PC-9 (cell line): Measurements from ENCODE around the gene SLC38A2. TPM values are rescaled to one million over a fixed set of nuclear protein-coding genes. Genes with fewer than 3 reads are reported as not detected.

Experiments used
- BruUV-seq: library from RNA; stranded (reverse); fragments of 400-500 nt; replicated peaks from 2 replicates; lab custom pipeline; 2021; lab: Mats Ljungman, UMichigan
- CTCF ChIA-PET: fragments of 300-600 bp; sonication (Branson Sonifier 250); formaldehyde crosslinking; loops from one replicate; lab custom pipeline; 2022; ENCODE audit warnings: antibody characterized with exemption; lab: Charles Lee
- POLR2A ChIA-PET: fragments of 300-600 bp; sonication (Branson Sonifier 250); formaldehyde crosslinking; loops from one replicate; lab custom pipeline; 2022; ENCODE audit warnings: antibody characterized with exemption; ENCODE audit not compliant: unreplicated experiment; lab: Charles Lee
- DNase-seq, 2 experiments: peaks; one replicate each; pipeline versions ENCODE4 v3.0.0 to v3.0.0-alpha.2; 2015 to 2022; ENCODE audit warnings: mixed read lengths in 1 of 2
- H2AFZ ChIP-seq: fragments of 200-600 bp; sonication (generic); 2 replicates; pipeline ENCODE4 v1.8.1; 2017; ENCODE audit warnings: antibody characterized with exemption
- H3F3A ChIP-seq: fragments of 200-600 bp; sonication (generic); 2 replicates; pipeline ENCODE4 v1.8.1; 2017; ENCODE audit warnings: antibody characterized with exemption, mild to moderate bottlenecking, low read depth; ENCODE audit not compliant: insufficient read depth
- H3K27ac ChIP-seq: fragments of 200-600 bp; sonication (generic); 2 replicates; pipeline ENCODE4 v1.6.1; 2016; ENCODE audit warnings: mixed run types
- H3K27me3 ChIP-seq: fragments of 200-600 bp; sonication (generic); 2 replicates; pipeline ENCODE4 v1.6.1; 2016; ENCODE audit warnings: low read depth, mixed run types; ENCODE audit not compliant: insufficient read depth
- H3K36me3 ChIP-seq: fragments of 200-600 bp; sonication (generic); 2 replicates; pipeline ENCODE4 v1.6.1; 2016; ENCODE audit warnings: low read depth, mixed run types
- H3K4me1 ChIP-seq: fragments of 200-600 bp; sonication (generic); replicated peaks from 2 replicates; pipeline ENCODE4 v1.6.1; 2016; ENCODE audit warnings: mixed run types; ENCODE audit not compliant: insufficient read depth
- H3K4me2 ChIP-seq: fragments of 200-600 bp; sonication (generic); 2 replicates; pipeline ENCODE4 v1.6.1; 2017; ENCODE audit warnings: mixed run types
- H3K4me3 ChIP-seq: fragments of 200-600 bp; sonication (generic); 2 replicates; pipeline ENCODE4 v1.6.1; 2016; ENCODE audit warnings: mixed run types
- H3K79me2 ChIP-seq: fragments of 200-600 bp; sonication (generic); 2 replicates; pipeline ENCODE4 v1.6.1; 2017; ENCODE audit warnings: low read depth, mixed run types
- H3K9me2 ChIP-seq: fragments of 200-600 bp; sonication (generic); 2 replicates; pipeline ENCODE4 v1.8.1; 2017; ENCODE audit warnings: mild to moderate bottlenecking; ENCODE audit not compliant: insufficient read depth
- H3K9me3 ChIP-seq: fragments of 200-600 bp; sonication (generic); 2 replicates; pipeline ENCODE4 v1.8.1; 2016; ENCODE audit warnings: low read depth; ENCODE audit not compliant: insufficient read depth
- H4K20me1 ChIP-seq: fragments of 200-600 bp; sonication (generic); 2 replicates; pipeline ENCODE4 v1.8.1; 2017; ENCODE audit not compliant: insufficient read depth
- EZH2 ChIP-seq: fragments of 200-600 bp; sonication (generic); IDR thresholded peaks from 2 replicates; pipeline ENCODE4 v1.8.0; 2017; ENCODE audit warnings: antibody characterized with exemption, low read depth
- intact Hi-C: fragments of 100-400 bp; cut with micrococcal nuclease; formaldehyde crosslinking; loops from one replicate; pipeline ENCODE4 v1.10.0; 2022; ENCODE audit not compliant: unreplicated experiment
- total RNA-seq: library from RNA; stranded (reverse); gene quantifications from 2 replicates; pipeline ENCODE4 v1.2.3, GENCODE V29; 2021
- TF ChIP-seq, protein P1 (sequence below): fragments of 200-600 bp; sonication (generic); conservative IDR thresholded peaks from 2 replicates; pipeline ENCODE4 v1.6.1; 2017; ENCODE audit warnings: mixed run types, antibody characterized with exemption, mild to moderate bottlenecking, moderate library complexity

The SLC38A2 gene
- total RNA-seq, 1 experiment from 2014 or later = 322 TPM

DNA sequence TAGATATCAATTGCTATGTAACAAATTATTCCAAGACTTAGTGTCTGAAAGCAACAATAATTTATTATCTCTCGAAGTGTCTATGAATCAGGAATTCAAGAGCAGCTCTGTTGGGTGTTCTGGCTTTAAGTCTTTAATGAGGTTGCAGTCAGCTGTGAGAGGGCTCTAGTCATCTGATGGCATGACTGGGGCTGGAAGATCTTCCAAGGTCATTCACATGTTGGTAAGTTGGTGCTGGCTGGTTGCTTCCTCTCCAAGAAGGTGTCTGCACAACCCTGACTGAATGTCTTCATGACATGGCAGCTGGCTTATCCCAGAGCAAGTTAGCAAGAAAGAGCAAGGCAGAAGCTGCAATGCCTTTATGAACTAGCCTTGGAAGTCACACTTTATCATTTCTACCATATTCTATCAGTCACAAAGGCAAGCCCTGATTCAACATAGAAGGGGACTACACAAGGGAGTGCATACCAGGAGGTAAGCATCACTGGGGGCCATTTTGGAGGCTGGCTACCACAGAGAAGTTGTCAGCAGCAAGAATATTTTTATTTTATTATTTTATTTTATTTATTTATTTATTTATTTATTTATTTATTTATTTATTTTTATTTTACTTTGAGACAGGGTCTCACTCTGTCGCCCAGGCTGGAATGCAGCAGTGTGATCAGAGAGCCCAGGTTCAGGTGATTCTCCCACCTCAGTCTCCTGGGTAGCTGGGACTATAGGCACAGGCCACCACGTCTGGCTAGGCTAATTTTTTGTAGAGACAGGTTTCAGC is 7.6 kb upstream of the SLC38A2 start:
- no peaks in the 10 kb centered on the region for H4K20me1 ChIP-seq
- BruUV-seq = no TSS peak
- H2AFZ ChIP-seq = no peak overlapping the region
- no peaks in the 10 kb centered on the region for H3K9me2 ChIP-seq
- no peak overlapping the region for H3K4me2 ChIP-seq
- no peaks in the 10 kb centered on the region for H3K36me3 ChIP-seq
- H3K27me3 ChIP-seq = no peaks in the 10 kb centered on the region
- intact Hi-C loops = loop anchor here (5.0 kb wide), 1 partner anchor 1372 kb away; no protein-coding TSS in a partner anchor
- H3F3A ChIP-seq = peaks cover 14% of the 10 kb centered on the region
- POLR2A ChIA-PET = no interaction called here
- no peak for DNase-seq
- H3K4me1 ChIP-seq = peaks cover 10% of the 10 kb centered on the region
- no peaks in the 10 kb centered on the region for H3K9me3 ChIP-seq
- H3K27ac ChIP-seq = no peak overlapping the region
- H3K4me3 ChIP-seq = no peak overlapping the region
- TF ChIP-seq EZH2 = no peak
- TF ChIP-seq, protein P1, sequence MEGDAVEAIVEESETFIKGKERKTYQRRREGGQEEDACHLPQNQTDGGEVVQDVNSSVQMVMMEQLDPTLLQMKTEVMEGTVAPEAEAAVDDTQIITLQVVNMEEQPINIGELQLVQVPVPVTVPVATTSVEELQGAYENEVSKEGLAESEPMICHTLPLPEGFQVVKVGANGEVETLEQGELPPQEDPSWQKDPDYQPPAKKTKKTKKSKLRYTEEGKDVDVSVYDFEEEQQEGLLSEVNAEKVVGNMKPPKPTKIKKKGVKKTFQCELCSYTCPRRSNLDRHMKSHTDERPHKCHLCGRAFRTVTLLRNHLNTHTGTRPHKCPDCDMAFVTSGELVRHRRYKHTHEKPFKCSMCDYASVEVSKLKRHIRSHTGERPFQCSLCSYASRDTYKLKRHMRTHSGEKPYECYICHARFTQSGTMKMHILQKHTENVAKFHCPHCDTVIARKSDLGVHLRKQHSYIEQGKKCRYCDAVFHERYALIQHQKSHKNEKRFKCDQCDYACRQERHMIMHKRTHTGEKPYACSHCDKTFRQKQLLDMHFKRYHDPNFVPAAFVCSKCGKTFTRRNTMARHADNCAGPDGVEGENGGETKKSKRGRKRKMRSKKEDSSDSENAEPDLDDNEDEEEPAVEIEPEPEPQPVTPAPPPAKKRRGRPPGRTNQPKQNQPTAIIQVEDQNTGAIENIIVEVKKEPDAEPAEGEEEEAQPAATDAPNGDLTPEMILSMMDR = no peak
- CTCF ChIA-PET = no interaction called here
- H3K79me2 ChIP-seq = peaks cover 18% of the 10 kb centered on the region

DNA sequence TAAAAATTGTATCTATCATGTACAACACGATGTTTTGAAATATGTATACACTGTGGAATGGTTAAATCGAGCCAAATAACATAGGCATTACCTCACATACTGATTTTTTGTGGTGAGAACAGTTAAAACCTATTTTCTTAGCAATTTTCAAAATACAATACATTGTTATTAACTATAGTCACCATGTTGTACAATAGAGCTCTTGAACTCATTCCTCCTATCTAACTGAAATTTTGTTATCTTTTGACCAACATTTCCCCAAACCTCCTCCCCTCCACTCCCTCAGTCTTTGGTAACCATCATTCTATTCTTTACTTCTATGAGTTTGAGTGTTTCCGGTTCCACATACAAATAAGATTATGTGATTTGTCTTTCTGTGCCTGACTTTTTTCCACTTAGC is 6.8 kb upstream of the SLC38A2 start:
- Histone ChIP-seq H3K36me3 (no peaks in the 10 kb centered on the region), H3K79me2 (peaks cover 13% of the 10 kb centered on the region), H3K27me3 (no peaks in the 10 kb centered on the region), H3K9me2 (no peaks in the 10 kb centered on the region), H3K4me2 (no peak overlapping the region), H3K27ac (no peak overlapping the region), H3F3A (peaks cover 7% of the 10 kb centered on the region), H3K4me3 (no peak overlapping the region), H2AFZ (no peak overlapping the region), H3K9me3 (no peaks in the 10 kb centered on the region), H4K20me1 (no peaks in the 10 kb centered on the region), H3K4me1 (peaks cover 13% of the 10 kb centered on the region)
- TF ChIP-seq, protein P1 = no peak
- no peak for TF ChIP-seq EZH2
- ChIA-PET POLR2A (interaction anchor here (0.7 kb wide), 1 partner anchor 81 kb away, joined by 3 read pairs; no protein-coding TSS in a partner anchor), CTCF (no interaction called here)
- intact Hi-C loops = loop anchor here (10.0 kb wide), 1 partner anchor 895 kb away; no protein-coding TSS in a partner anchor
- no peak for DNase-seq
- no TSS peak for BruUV-seq

DNA sequence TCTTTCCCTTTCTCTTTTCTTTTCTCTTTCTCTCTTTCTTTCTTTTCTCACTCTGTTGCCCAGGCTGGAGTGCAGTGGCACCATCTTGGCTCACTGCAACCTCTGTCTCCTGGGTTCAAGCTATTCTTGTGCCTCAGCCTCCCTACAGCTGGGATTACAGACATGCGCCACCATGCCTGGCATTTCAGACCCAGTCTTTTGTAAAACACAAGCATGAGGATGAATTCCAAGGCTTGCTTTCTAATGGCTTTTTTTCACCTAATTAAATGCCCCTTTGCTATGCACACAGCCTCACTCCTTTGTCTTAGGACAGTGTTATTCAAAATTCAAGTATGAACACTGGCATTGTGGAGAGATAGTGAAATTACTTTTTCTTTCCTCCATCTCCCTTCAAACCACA is 6.0 kb upstream of the SLC38A2 start:
- Histone ChIP-seq H3K4me2 (no peak overlapping the region), H3K9me3 (no peaks in the 10 kb centered on the region), H3K27me3 (no peaks in the 10 kb centered on the region), H3K9me2 (no peaks in the 10 kb centered on the region), H3K27ac (no peak overlapping the region), H3F3A (no peaks in the 10 kb centered on the region; the same call in 1 of the 2 replicates), H3K4me1 (peaks cover 22% of the 10 kb centered on the region), H2AFZ (no peak overlapping the region), H4K20me1 (no peaks in the 10 kb centered on the region), H3K36me3 (no peaks in the 10 kb centered on the region), H3K4me3 (no peak overlapping the region), H3K79me2 (peaks cover 13% of the 10 kb centered on the region; the same call in 1 of the 2 replicates)
- CTCF ChIA-PET = no interaction called here
- no TSS peak for BruUV-seq
- TF ChIP-seq, protein P1 = no peak
- no peak for TF ChIP-seq EZH2
- DNase-seq = no peak
- POLR2A ChIA-PET = no interaction called here
- intact Hi-C loops = loop anchor here (10.0 kb wide), 1 partner anchor 896 kb away; no protein-coding TSS in a partner anchor
